DOHH2 (cell line): ENCODE measurements around the gene TOR1AIP2.

Source experiments
- CTCF ChIP-seq: fragments of 200-600 bp; sonication (generic); IDR thresholded peaks from one replicate; pipeline ENCODE4 v1.5.1; 2014; ENCODE audit warnings: antibody characterized with exemption, mild to moderate bottlenecking, low read depth, low read length; ENCODE audit not compliant: poor library complexity, severe bottlenecking
- EZH2phosphoT487 ChIP-seq: fragments of 200-600 bp; sonication (generic); IDR thresholded peaks from 2 replicates; pipeline ENCODE4 v1.6.1; 2017; ENCODE audit warnings: borderline replicate concordance, mild to moderate bottlenecking, antibody characterized with exemption, low read length, moderate library complexity, mixed read lengths

- TF ChIP-seq CTCF (no peak), EZH2phosphoT487 (no peak)
These were observed 61.2 kb downstream of the TOR1AIP2 start for GRCh38 chr1:179816196-179816960.
